ENCODE results near the gene FGF14. TPM values are rescaled to one million over a fixed set of nuclear protein-coding genes. Genes with fewer than 3 reads are reported as not detected.

FGF14 gene
- total RNA-seq, 3 donors from 2014 or later: 0.43 to 2.5 (median 0.70) TPM

GRCh38 chr13:101915755-101916107 lies 486.1 kb downstream of the FGF14 start:
- no peak for TF ChIP-seq CTCF (IDR thresholded peaks at IDR 0.05)
- no peak for DNase-seq
- H3K4me3 ChIP-seq: no peak overlapping the region
- intact Hi-C loops (cut with DNase I, micrococcal nuclease): no loop called here
- H3K4me1 ChIP-seq (ENCODE audit: low read depth): no peaks in the 10 kb centered on the region
- no peaks in the 10 kb centered on the region for H3K9me3 ChIP-seq
- ATAC-seq: no peak
- no peaks in the 10 kb centered on the region for H3K36me3 ChIP-seq (ENCODE audit: low read depth)

GRCh38 chr13:101915331-101915730 lies 486.5 kb downstream of the FGF14 start:
- Histone ChIP-seq H3K4me3 (no peak overlapping the region), H3K9me3 (no peaks in the 10 kb centered on the region), H3K36me3 (ENCODE audit: low read depth) (no peaks in the 10 kb centered on the region), H3K4me1 (ENCODE audit: low read depth) (no peaks in the 10 kb centered on the region)
- DNase-seq: no peak
- TF ChIP-seq CTCF (IDR thresholded peaks at IDR 0.05): no peak
- intact Hi-C loops (cut with DNase I, micrococcal nuclease): no loop called here
- no peak for ATAC-seq

GRCh38 chr13:101911752-101912151 lies 490.1 kb downstream of the FGF14 start:
- Histone ChIP-seq H3K36me3 (ENCODE audit: low read depth) (no peaks in the 10 kb centered on the region), H3K4me1 (ENCODE audit: low read depth) (no peaks in the 10 kb centered on the region), H3K9me3 (no peaks in the 10 kb centered on the region), H3K4me3 (no peak overlapping the region)
- ATAC-seq (no peak), DNase-seq (no peak)
- intact Hi-C loops (cut with DNase I, micrococcal nuclease): no loop called here
- TF ChIP-seq CTCF (IDR thresholded peaks at IDR 0.05): no peak

GRCh38 chr13:101903890-101904289 lies 498.0 kb downstream of the FGF14 start:
- no peaks in the 10 kb centered on the region for H3K4me1 ChIP-seq (ENCODE audit: low read depth)
- no peaks in the 10 kb centered on the region for H3K9me3 ChIP-seq
- H3K4me3 ChIP-seq: no peak overlapping the region
- H3K36me3 ChIP-seq (ENCODE audit: low read depth): no peaks in the 10 kb centered on the region
- DNase-seq: no peak
- TF ChIP-seq CTCF (IDR thresholded peaks at IDR 0.05): no peak
- no peak for ATAC-seq
- intact Hi-C loops (cut with DNase I, micrococcal nuclease): no loop called here

- no peaks in the 10 kb centered on the region for H3K36me3 ChIP-seq (ENCODE audit: low read depth)
- DNase-seq (no peak), ATAC-seq (no peak)
- no peak for TF ChIP-seq CTCF (IDR thresholded peaks at IDR 0.05)
- H3K4me1 ChIP-seq (ENCODE audit: low read depth): no peaks in the 10 kb centered on the region
- no peaks in the 10 kb centered on the region for H3K9me3 ChIP-seq
- intact Hi-C loops (cut with DNase I, micrococcal nuclease): no loop called here
- no peak overlapping the region for H3K4me3 ChIP-seq
Observed at GRCh38 chr13:101898676-101899075, 503.2 kb downstream of the FGF14 start.

- intact Hi-C loops (cut with DNase I, micrococcal nuclease): no loop called here
- no peak for ATAC-seq
- Histone ChIP-seq H3K9me3 (no peaks in the 10 kb centered on the region), H3K4me1 (ENCODE audit: low read depth) (no peaks in the 10 kb centered on the region), H3K36me3 (ENCODE audit: low read depth) (no peaks in the 10 kb centered on the region), H3K4me3 (no peak overlapping the region)
- TF ChIP-seq CTCF (IDR thresholded peaks at IDR 0.05): no peak
- no peak for DNase-seq
Observed at GRCh38 chr13:101896541-101896940, 505.3 kb downstream of the FGF14 start.
